ENCODE data around the gene USP6NL.

The USP6NL gene

DNA sequence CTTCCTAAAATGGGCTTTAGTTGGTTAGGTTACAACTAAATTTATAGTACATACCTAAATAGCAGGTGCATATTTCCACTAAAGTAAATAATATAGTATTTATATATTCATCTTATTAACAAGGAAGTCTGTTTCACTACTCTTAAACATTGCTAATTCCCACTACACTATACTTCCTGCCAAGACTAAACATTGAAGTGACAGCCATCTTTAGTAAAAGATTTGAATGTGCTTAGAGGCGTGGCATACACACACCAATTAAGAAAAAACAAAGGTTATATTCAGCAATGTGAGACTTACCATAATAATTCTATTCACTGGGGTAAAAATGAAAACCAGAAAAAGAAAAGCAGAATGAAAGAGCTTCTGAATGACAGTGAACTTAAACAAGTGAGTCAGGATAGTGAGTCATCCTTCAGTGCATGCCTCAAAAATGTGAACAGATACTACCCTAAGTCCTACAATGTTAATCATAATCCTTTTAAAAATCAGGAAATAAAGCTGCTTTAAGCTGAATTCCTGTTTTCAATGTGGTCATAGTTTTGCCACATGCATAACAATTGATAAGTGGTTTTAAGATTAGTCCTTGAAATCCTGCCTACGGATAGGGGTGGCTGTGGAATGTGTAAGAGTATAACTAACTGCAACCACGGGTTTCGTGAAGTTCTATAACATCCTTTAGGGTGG is 59.4 kb downstream of the USP6NL start:
- no peak for DNase-seq (ENCODE audit: low read depth in 2 of 2)

GRCh38 chr10:11551104-11551503 is 60.3 kb downstream of the USP6NL start:
- DNase-seq (ENCODE audit: low read depth in 2 of 2) = no peak

- no peak for DNase-seq (ENCODE audit: low read depth in 2 of 2)
These were observed 62.7 kb downstream of the USP6NL start for GRCh38 chr10:11548768-11549099.

DNA sequence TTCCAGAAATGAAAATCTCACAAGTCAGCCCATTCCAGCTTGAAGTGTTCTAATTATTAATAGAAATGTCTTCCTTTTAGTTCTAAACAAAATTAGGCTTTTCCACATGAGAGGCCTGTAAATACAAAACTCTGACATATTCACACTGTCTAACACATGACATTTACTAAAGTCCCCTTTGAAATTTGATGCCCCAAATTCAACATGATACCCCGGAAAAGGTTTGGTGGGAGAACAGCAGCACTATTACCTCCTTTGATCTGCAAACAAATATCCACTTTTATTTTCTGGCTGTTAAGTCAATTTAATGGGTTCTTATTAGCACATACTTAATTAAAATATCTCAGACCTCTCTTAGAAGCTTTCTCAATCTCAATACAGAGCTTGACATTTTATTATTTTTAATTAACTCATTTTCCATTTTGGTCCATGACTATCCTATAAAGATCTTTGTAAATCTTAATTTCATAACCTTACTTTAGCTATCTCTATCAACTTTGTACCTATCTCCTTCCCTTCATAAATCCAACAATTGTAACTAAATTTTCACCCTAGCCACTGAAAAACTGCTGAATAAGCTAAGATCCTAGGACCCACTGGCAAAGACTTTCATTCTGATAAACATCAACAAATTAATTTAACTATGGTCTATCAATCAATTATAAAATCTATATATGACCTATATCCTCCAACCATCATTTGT is 63.2 kb downstream of the USP6NL start:
- no peak for DNase-seq (ENCODE audit: low read depth in 2 of 2)

- DNase-seq (ENCODE audit: low read depth in 2 of 2) = no peak
These were observed 64.9 kb downstream of the USP6NL start for GRCh38 chr10:11546581-11546980.

DNA sequence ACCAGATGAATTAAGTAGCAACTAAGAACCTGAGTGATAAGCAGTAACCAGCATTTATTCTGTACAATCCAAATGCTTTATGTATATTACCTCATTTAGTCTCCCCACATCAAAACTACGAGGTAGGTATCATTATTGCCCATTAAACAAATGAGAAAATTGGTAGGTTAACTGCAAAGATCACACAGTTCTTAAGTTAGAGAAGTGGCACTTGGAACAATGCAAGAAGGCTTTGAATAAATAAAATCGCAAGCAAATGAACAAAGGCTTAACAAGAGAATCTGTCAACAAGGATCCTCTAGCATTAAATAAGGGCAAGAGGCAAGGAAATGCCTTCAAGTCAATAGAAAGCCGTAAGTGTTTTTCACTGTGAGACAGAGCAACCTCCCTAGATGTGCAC is 70.2 kb downstream of the USP6NL start:
- no peak for DNase-seq (ENCODE audit: low read depth in 2 of 2)

DNA sequence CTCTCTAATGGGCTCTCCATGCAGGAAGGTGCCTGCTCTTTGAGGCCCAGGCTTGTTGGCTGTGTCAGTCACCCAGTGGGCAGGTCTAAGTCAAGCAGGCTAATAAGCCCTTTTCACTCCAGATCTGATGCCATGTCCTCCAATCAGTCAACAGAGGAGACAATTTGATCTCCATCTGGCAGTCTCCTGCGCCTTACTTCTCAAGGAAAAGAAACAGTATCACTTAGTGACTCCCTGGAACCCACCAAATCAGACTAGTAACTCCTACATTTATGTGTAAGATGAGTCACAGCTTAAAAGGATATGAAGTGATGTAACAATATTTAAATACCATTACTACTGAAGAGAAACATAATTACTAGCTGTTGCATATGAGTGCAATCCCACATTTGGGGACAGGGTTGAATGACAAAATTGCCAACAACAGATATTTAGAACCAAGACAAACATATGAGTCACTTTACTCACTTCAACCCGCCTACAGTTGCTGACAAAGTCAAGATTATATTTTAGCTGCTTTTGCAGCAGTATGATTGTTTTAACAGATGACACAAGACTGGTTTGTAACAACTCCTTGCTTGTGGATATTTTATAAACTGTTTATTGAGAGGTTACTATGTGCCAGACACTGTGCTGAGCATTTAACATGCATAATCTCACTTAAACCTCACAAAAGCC is 72.1 kb downstream of the USP6NL start:
- no peak for DNase-seq (ENCODE audit: low read depth in 2 of 2)

- DNase-seq (ENCODE audit: low read depth in 2 of 2) = no peak
These were observed 72.6 kb downstream of the USP6NL start for GRCh38 chr10:11538834-11539190.

DNA sequence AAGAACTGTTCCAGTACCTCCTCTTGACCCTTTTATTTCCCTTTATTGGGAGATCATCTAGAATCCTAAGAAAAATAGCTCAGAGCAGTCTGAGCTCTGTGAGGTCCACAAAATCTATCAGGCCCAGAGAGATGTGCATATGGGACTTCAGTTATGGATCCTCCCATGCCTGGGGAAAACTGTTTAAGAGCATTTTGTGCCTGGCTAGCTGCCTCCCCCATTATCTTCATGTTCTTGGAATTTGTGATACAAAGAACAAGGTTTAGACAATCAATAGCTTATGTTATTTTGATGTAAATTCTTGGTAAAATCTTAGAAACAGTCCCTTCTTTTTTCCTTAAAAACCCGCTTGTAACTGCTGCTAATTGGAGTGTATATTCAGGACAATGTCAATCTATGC is 75.2 kb downstream of the USP6NL start:
- no peak for DNase-seq (ENCODE audit: low read depth in 2 of 2)

GRCh38 chr10:11535346-11535959 is 76.0 kb downstream of the USP6NL start:
- DNase-seq (ENCODE audit: low read depth in 2 of 2) = no peak

GRCh38 chr10:11533328-11533781 is 78.1 kb downstream of the USP6NL start:
- DNase-seq (ENCODE audit: low read depth in 2 of 2) = no peak

- no peak for DNase-seq (ENCODE audit: low read depth in 2 of 2)
These were observed 79.1 kb downstream of the USP6NL start for GRCh38 chr10:11532306-11532705.

GRCh38 chr10:11530806-11531205 is 80.6 kb downstream of the USP6NL start:
- no peak for DNase-seq (ENCODE audit: low read depth in 2 of 2)

DNA sequence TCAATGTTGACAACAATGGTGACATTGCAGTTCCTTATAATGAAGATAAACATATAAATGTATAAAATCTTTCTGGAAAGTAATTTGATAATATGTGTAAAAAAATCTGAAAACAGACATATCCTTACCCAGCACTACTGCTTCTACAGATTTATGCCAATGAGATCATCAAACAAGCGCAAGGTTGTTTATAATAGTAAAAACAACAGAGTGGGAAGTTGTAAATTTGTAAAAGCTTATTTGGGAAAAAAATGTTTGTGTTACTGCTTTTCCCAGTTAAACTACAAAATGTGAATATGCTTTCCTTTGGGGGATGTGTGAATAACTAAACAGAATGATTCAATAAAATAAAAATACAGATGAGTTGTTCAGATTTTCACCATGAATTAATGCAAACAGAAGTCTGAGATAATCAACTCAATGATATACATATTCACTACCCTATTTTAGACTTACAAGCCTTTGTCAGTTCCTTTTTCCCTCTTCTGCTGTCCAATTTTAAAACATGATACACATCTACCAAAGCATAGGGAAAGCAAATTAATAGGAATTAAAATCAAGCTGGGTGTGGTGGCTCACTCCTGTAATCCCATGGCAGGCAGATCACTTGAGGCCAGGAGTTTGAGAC is 82.1 kb downstream of the USP6NL start:
- DNase-seq (ENCODE audit: low read depth in 2 of 2) = no peak

- DNase-seq (ENCODE audit: low read depth in 2 of 2) = no peak
These were observed 83.2 kb downstream of the USP6NL start for GRCh38 chr10:11528286-11528685.

DNA sequence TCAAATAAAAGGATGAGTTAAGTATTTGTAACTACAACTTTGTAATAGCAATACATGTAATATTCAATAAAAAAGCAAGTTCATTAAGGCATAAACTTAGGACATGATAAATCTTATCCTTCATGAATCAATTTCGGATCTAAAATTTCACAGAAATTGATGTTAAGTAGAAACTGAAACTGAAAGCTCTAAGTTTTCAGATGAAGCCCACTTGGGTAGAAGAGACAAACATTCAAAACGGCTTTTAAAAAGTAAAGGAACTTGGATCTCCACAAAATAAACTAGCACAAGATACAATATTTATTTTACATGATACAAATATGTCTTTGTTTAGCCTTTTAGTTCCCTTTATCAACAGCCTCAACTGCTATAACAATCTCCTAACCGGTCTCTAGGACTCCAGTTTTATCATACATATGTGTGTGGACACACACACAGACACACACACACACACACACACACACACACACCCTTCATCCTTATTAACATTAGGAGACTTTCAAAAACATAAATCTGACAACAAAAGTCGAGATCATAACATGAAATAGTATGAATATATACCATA is 83.7 kb downstream of the USP6NL start:
- DNase-seq (ENCODE audit: low read depth in 2 of 2) = no peak

- DNase-seq (ENCODE audit: low read depth in 2 of 2) = no peak
These were observed 84.4 kb downstream of the USP6NL start for GRCh38 chr10:11527068-11527467.

DNA sequence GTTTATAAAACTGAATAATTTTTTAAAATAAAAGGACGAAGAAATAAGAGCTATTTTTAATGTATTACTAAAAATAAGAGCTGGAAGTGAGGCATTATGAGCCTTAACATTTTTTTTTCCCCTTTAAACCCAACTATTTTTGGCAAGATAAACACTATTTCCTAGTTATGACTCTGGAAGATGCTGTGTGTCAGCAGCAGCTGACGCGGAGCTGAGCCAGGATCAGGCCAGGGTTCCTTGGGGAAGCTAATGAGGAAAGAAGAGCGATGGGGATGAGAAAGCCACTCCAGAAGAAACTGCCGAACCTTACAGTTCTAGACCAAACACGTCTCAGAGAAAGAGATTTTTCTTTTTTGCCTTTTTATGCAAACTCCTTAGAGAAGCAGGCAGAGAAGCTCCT is 85.9 kb downstream of the USP6NL start:
- no peak for DNase-seq (ENCODE audit: low read depth in 2 of 2)

DNA sequence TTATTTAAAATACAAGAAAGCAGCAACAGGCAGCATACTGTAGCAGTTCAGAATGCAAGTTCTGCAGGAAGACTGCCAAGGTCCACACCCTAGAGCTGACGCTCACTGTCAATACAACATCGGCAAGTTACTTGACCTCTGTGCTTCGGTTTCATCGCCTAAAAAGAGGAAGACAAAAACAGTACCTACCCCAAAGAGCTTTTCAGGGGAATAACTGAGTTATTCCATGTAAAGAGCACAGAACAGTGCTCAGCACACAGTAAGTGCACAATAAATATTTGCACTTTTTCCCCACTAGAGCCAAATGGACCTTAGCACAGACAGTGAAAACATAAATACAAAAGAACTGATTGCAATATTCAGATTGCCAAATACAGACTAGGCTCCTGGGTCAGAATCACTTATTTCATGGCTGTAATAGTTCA is 88.6 kb downstream of the USP6NL start:
- no peak for DNase-seq (ENCODE audit: low read depth in 2 of 2)

DNA sequence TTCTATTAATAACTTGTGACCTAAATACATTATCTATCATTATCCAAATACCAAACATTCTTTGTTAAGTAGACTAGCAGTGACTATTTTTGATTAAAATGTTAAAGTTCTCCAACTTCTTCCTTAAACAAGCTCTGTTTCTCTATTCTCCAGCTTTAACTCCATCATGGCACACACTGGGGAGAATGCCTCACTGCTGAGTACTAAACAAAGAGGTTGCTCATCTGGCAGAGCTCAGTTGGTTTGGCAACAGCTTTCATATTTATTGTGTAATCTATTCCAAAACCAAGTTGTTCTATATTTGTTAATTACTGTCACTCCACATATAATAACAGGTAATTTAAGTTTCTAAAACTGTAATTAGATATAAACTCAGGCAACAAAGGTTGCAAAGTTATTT is 89.6 kb downstream of the USP6NL start:
- DNase-seq (ENCODE audit: low read depth in 2 of 2) = no peak

DNA sequence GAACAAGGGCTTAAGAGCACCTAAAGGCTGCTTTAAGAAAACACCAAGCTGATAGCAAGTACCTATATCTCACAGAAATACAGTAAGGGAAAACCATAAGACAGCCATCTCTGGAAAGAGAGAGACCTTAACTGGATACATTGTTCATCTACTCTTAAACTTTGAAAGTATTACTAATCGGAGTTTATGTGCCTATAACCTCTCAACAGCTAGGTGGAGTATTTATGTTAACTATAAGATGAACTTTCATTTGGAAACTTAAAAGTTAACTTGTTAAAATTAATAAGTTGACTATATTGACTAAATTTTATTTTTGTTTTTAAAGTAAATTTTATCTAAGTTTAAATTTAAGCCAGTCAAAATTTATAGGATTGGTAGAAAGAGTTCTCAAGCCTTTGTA is 90.6 kb downstream of the USP6NL start:
- DNase-seq (ENCODE audit: low read depth in 2 of 2) = no peak

DNA sequence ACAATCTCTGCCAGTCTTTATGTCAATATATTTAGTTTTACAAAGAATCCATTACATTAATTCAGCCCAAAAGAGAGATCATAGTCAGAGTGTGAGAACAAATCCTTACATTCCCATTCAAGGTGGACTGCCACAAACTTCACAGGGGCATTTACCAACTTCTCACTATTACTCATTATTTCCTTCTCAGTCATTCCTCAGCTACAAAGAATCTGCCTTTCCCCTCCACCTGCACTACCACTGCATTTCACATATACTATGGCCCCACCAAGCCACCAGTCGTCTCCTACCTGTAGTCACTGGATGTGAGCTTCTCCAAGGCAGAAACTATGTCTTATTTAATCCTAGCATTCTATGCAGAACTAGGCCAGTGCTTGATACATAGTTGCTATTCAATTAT is 94.3 kb downstream of the USP6NL start:
- no peak for DNase-seq (ENCODE audit: low read depth in 2 of 2)
